ENCODE results near the gene SYTL3.
"Not testable (repeated sequence)": the region's sequence is repeated elsewhere in the genome, so short reads cannot be mapped to it uniquely, and the experiment has no call there.

Gene SYTL3

DNA sequence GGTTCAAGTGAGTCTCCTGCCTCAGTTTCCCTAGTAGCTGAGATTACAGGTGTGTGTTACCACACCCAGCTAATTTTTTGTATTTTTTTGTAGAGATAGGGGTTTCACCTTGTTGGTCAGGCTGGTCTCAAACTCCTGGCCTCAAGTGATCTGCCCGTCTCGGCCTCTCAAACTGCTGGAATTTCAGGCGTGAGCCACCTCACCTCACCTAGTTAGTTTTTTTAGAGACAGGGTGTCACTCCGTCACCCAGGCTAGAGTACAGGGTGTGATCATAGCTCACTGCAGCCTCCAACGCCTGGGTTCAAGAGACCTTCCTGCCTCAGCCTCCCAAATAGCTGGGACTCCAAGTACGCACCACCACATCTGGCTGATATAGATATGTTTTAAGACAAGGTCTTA lies 22.9 kb downstream of the SYTL3 start:
- H3K23ac ChIP-seq (ENCODE audit: low read length), result no peak overlapping the region
- no peak overlapping the region for H3K27ac ChIP-seq (ENCODE audit: low read depth, low read length)
- H4K91ac ChIP-seq (ENCODE audit: low read depth, low read length), result no peak overlapping the region
- H3K4me2 ChIP-seq (ENCODE audit: low read length), result no peak overlapping the region
- no peak overlapping the region for H2AFZ ChIP-seq (ENCODE audit: insufficient read depth, low read length, poor library complexity)
- no peaks in the 10 kb centered on the region for H3K36me3 ChIP-seq (ENCODE audit: control insufficient read depth in 1 of 2, insufficient read depth in 2 of 2, low read length in 2 of 2)
- H2BK12ac ChIP-seq (ENCODE audit: low read length), result no peak overlapping the region
- H2AK5ac ChIP-seq (ENCODE audit: low read length), result no peak overlapping the region
- H4K8ac ChIP-seq (ENCODE audit: low read depth, low read length), result no peak overlapping the region
- H3K18ac ChIP-seq (ENCODE audit: low read length), result no peak overlapping the region
- no peaks in the 10 kb centered on the region for H3K4me1 ChIP-seq (ENCODE audit: control insufficient read depth in 1 of 2, insufficient read depth in 2 of 2, low read length in 2 of 2)
- H3K4me3 ChIP-seq (ENCODE audit: low read depth, low read length), result no peak overlapping the region
- WGBS (ENCODE audit: extremely low coverage, insufficient coverage, insufficient read length), result no CpG with 5 or more reads among the region's 6 CpGs
- no peaks in the 10 kb centered on the region for H3K9me3 ChIP-seq (ENCODE audit: insufficient read depth, low read depth, low read length)
- H2BK5ac ChIP-seq (ENCODE audit: low read depth, low read length, poor library complexity), result no peak overlapping the region
- no peak overlapping the region for H3K14ac ChIP-seq (ENCODE audit: low read length)
- H3K9ac ChIP-seq (ENCODE audit: low read length), result no peak overlapping the region
- DNase-seq, result no peak
- H2BK120ac ChIP-seq (ENCODE audit: insufficient read depth, low read length, poor library complexity), result no peak overlapping the region
- H3K79me2 ChIP-seq (ENCODE audit: control insufficient read depth, insufficient read depth, low read length, poor library complexity), result no peaks in the 10 kb centered on the region
- no peaks in the 10 kb centered on the region for H3K27me3 ChIP-seq (ENCODE audit: insufficient read depth, low read length)
- H3K4ac ChIP-seq (ENCODE audit: low read depth, low read length), result no peak overlapping the region
- H3K79me1 ChIP-seq (ENCODE audit: low read length), result no peaks in the 10 kb centered on the region
- no peak overlapping the region for H4K12ac ChIP-seq (ENCODE audit: low read depth, low read length)

DNA sequence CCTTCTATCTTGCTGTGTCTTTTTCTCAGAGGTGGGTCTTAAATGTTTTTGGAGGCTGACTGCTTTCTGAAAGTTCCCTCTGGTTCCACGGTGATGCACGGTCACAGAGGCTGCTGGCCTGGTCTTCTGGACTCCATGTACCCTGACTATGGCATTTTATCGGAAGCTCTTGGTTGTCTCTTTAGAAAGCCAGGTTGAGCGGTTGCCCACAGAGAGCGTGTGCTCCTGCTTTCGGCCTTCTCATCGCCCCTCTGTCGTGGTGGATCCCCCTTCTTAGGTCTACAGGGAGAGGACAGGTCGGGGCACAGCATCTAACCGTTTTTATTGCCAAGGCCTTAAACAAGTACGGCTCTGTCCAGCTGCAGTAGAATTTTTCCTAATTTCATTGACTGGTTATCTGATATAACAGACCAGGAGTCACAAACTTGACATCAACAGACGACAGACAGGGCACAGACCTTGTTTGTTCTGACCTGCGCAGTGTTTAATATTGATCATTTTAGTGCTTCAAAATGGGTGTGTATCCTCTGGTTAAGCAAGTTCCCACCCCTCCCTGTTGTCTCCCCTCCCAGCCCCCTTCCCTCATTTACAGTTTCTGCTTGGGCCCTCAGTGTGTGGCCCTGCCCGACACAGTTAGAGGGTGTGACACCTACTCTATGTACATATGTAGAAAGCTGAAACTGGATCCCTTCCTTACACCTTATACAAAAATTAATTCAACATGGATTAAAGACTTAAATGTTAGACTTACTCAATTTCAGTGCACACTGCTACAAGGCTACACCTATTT lies 24.7 kb downstream of the SYTL3 start:
- Histone ChIP-seq H4K8ac (ENCODE audit: low read depth, low read length) (no peak overlapping the region), H4K12ac (ENCODE audit: low read depth, low read length) (no peak overlapping the region), H2AK5ac (ENCODE audit: low read length) (no peak overlapping the region), H2BK120ac (ENCODE audit: insufficient read depth, low read length, poor library complexity) (no peak overlapping the region), H3K79me1 (ENCODE audit: low read length) (no peaks in the 10 kb centered on the region), H2BK5ac (ENCODE audit: low read depth, low read length, poor library complexity) (no peak overlapping the region), H3K79me2 (ENCODE audit: control insufficient read depth, insufficient read depth, low read length, poor library complexity) (no peaks in the 10 kb centered on the region), H3K23ac (ENCODE audit: low read length) (peak overlapping the region; percentile 66), H3K9me3 (ENCODE audit: insufficient read depth, low read depth, low read length) (no peaks in the 10 kb centered on the region), H3K9ac (ENCODE audit: low read length) (no peak overlapping the region), H3K27ac (ENCODE audit: low read depth, low read length) (no peak overlapping the region), H3K4ac (ENCODE audit: low read depth, low read length) (no peak overlapping the region), H2AFZ (ENCODE audit: insufficient read depth, low read length, poor library complexity) (no peak overlapping the region), H3K18ac (ENCODE audit: low read length) (no peak overlapping the region), H3K36me3 (ENCODE audit: control insufficient read depth in 1 of 2, insufficient read depth in 2 of 2, low read length in 2 of 2) (no peaks in the 10 kb centered on the region), H4K91ac (ENCODE audit: low read depth, low read length) (no peak overlapping the region), H2BK12ac (ENCODE audit: low read length) (no peak overlapping the region), H3K4me2 (ENCODE audit: low read length) (no peak overlapping the region), H3K14ac (ENCODE audit: low read length) (no peak overlapping the region), H3K27me3 (ENCODE audit: insufficient read depth, low read length) (no peaks in the 10 kb centered on the region), H3K4me3 (ENCODE audit: low read depth, low read length) (no peak overlapping the region), H3K4me1 (ENCODE audit: control insufficient read depth in 1 of 2, insufficient read depth in 2 of 2, low read length in 2 of 2) (no peaks in the 10 kb centered on the region)
- no peak for DNase-seq
- WGBS (ENCODE audit: extremely low coverage, insufficient coverage, insufficient read length), result no CpG with 5 or more reads among the region's 14 CpGs

DNA sequence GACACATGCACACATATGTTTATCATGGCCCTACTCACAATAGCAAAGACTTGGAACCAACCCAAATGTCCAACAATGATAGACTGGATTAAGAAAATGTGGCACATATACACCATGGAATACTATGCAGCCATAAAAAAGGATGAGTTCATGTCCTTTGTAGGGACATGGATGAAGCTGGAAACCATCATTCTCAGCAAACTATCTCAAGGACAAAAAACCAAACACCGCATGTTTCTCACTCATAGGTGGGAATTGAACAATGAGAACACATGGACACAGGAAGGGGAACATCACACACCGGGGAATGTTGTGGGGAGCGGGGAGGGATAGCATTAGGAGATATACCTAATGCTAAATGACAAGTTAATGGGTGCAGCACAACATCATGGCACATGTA lies 27.2 kb downstream of the SYTL3 start:
- H4K8ac ChIP-seq (ENCODE audit: low read depth, low read length); H3K23ac ChIP-seq (ENCODE audit: low read length); H3K4me3 ChIP-seq (ENCODE audit: low read depth, low read length); H3K79me2 ChIP-seq (ENCODE audit: control insufficient read depth, insufficient read depth, low read length, poor library complexity); H3K4me2 ChIP-seq (ENCODE audit: low read length); H4K91ac ChIP-seq (ENCODE audit: low read depth, low read length); H3K27ac ChIP-seq (ENCODE audit: low read depth, low read length); H2BK120ac ChIP-seq (ENCODE audit: insufficient read depth, low read length, poor library complexity); H3K14ac ChIP-seq (ENCODE audit: low read length); H3K4me1 ChIP-seq (ENCODE audit: control insufficient read depth in 1 of 2, insufficient read depth in 2 of 2, low read length in 2 of 2); H3K27me3 ChIP-seq (ENCODE audit: insufficient read depth, low read length); H2AFZ ChIP-seq (ENCODE audit: insufficient read depth, low read length, poor library complexity); H4K12ac ChIP-seq (ENCODE audit: low read depth, low read length); H2AK5ac ChIP-seq (ENCODE audit: low read length); H3K4ac ChIP-seq (ENCODE audit: low read depth, low read length); H3K36me3 ChIP-seq (ENCODE audit: control insufficient read depth in 1 of 2, insufficient read depth in 2 of 2, low read length in 2 of 2); DNase-seq; H3K9ac ChIP-seq (ENCODE audit: low read length); H2BK12ac ChIP-seq (ENCODE audit: low read length); H3K9me3 ChIP-seq (ENCODE audit: insufficient read depth, low read depth, low read length); H3K79me1 ChIP-seq (ENCODE audit: low read length); H3K18ac ChIP-seq (ENCODE audit: low read length); H2BK5ac ChIP-seq (ENCODE audit: low read depth, low read length, poor library complexity): not testable (repeated sequence)
- no CpG with 5 or more reads among the region's 3 CpGs for WGBS (ENCODE audit: extremely low coverage, insufficient coverage, insufficient read length)

DNA sequence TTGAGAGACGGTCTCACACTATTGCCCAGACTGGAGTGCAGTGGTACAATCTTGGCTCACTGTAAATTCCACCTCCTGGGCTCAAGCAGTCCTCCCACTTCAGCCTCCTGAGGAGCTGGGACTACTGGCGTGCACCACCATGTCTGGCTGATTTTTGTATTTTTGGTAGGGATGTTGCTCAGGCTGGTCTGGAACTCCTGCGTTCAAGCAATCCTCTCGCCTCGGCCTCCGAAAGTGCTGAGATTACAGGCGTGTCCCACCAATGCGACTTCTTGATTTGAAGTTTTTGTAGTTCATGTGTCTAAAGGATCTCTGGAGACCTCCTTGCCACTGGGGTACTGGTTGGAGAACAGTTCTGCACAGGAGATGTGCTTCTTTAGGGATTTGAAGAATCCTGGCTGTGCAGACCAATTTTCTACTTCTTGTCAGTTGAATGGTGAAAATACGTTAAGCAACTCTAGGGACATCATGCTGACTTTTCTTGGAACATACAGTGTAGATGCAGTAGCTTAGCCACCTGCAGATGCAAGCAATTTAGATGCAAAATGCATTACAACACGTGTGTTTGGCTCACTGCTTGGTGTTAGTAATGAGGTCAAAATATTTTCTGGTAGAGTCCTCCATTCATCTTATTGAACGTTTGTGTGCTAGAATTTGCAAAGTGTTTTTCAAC lies 28.2 kb downstream of the SYTL3 start:
- no CpG with 5 or more reads among the region's 11 CpGs for WGBS (ENCODE audit: extremely low coverage, insufficient coverage, insufficient read length)

More for the DNA sequence above, 28.2 kb downstream of the SYTL3 start:
- Histone ChIP-seq H2AFZ (ENCODE audit: insufficient read depth, low read length, poor library complexity) (no peak overlapping the region), H3K9me3 (ENCODE audit: insufficient read depth, low read depth, low read length) (peaks cover 2% of the 10 kb centered on the region), H3K4me2 (ENCODE audit: low read length) (no peak overlapping the region), H3K14ac (ENCODE audit: low read length) (no peak overlapping the region), H3K4ac (ENCODE audit: low read depth, low read length) (no peak overlapping the region), H3K79me2 (ENCODE audit: control insufficient read depth, insufficient read depth, low read length, poor library complexity) (no peaks in the 10 kb centered on the region), H3K18ac (ENCODE audit: low read length) (no peak overlapping the region), H4K91ac (ENCODE audit: low read depth, low read length) (no peak overlapping the region), H3K23ac (ENCODE audit: low read length) (no peak overlapping the region), H3K36me3 (ENCODE audit: control insufficient read depth in 1 of 2, insufficient read depth in 2 of 2, low read length in 2 of 2) (no peaks in the 10 kb centered on the region), H3K27me3 (ENCODE audit: insufficient read depth, low read length) (no peaks in the 10 kb centered on the region), H2BK5ac (ENCODE audit: low read depth, low read length, poor library complexity) (no peak overlapping the region), H2BK12ac (ENCODE audit: low read length) (no peak overlapping the region), H4K12ac (ENCODE audit: low read depth, low read length) (no peak overlapping the region), H3K4me3 (ENCODE audit: low read depth, low read length) (no peak overlapping the region), H3K79me1 (ENCODE audit: low read length) (no peaks in the 10 kb centered on the region), H3K9ac (ENCODE audit: low read length) (no peak overlapping the region), H3K27ac (ENCODE audit: low read depth, low read length) (no peak overlapping the region), H2AK5ac (ENCODE audit: low read length) (no peak overlapping the region), H4K8ac (ENCODE audit: low read depth, low read length) (no peak overlapping the region), H3K4me1 (ENCODE audit: control insufficient read depth in 1 of 2, insufficient read depth in 2 of 2, low read length in 2 of 2) (no peaks in the 10 kb centered on the region), H2BK120ac (ENCODE audit: insufficient read depth, low read length, poor library complexity) (no peak overlapping the region)
- DNase-seq, result no peak

Measured in trophoblast cell (in vitro differentiated cells and primary cell).